ENCODE data around the gene PEX5. TPM values are rescaled to one million over a fixed set of nuclear protein-coding genes. Genes with fewer than 3 reads are reported as not detected.
"Not testable (repeated sequence)": the region's sequence is repeated elsewhere in the genome, so short reads cannot be mapped to it uniquely, and the experiment has no call there.

The PEX5 gene
- total RNA-seq, 1 donor from 2014 or later: 25.5 TPM

DNA sequence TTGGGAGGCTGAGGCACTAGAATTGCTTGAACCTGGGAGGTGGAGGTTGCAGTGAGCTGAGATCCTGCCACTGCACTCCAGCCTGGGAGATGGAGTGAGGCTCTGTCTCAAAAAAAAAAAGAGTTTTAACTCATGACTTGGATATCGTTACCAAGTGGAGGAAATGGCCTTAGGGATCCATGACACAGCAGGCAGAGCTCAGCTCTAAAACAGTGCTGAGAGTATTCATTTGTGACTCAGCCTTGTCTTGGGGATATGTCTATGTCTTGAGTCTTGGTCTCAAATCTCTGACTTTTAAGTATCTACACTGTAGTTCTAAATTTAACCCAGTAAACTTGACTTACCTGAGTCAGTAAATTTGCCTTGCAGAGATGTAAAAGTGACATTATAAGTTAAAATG lies 8.8 kb upstream of the PEX5 start:
- Mint-ChIP-seq H3K36me3 (ENCODE audit: low read depth) (no peaks in the 10 kb centered on the region), H3K27ac (ENCODE audit: unreplicated experiment) (no peak overlapping the region), H3K27me3 (ENCODE audit: low read depth) (peaks cover 14% of the 10 kb centered on the region), H3K9me3 (ENCODE audit: low read depth) (peaks cover 12% of the 10 kb centered on the region), H3K4me3 (ENCODE audit: unreplicated experiment) (no peak overlapping the region), H3K4me1 (ENCODE audit: low read depth) (no peaks in the 10 kb centered on the region)
- no peak for DNase-seq (ENCODE audit: low spot score)
- TF ChIP-seq, protein P1, sequence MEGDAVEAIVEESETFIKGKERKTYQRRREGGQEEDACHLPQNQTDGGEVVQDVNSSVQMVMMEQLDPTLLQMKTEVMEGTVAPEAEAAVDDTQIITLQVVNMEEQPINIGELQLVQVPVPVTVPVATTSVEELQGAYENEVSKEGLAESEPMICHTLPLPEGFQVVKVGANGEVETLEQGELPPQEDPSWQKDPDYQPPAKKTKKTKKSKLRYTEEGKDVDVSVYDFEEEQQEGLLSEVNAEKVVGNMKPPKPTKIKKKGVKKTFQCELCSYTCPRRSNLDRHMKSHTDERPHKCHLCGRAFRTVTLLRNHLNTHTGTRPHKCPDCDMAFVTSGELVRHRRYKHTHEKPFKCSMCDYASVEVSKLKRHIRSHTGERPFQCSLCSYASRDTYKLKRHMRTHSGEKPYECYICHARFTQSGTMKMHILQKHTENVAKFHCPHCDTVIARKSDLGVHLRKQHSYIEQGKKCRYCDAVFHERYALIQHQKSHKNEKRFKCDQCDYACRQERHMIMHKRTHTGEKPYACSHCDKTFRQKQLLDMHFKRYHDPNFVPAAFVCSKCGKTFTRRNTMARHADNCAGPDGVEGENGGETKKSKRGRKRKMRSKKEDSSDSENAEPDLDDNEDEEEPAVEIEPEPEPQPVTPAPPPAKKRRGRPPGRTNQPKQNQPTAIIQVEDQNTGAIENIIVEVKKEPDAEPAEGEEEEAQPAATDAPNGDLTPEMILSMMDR (IDR thresholded peaks at IDR 0.05): no peak

DNA sequence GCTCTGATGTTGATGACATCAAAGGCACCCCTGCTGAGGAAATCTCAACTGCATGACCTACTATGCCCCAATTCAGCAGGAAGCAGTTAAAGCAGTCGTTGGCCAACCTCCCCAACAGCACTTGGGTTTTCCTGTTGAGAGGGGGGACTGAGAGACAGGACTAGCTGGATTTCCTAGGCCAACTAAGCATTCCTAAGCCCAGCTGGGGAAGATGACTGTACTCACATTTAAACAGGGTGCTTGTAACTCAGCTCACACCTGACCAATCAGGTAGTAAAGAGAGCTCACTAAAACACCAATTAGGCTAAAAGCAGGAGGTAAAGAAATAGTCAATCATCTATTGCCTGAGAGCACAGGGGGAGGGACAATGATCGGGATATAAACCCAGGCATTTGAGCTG lies 3.4 kb upstream of the PEX5 start:
- H3K27ac Mint-ChIP-seq (ENCODE audit: unreplicated experiment); H3K4me3 Mint-ChIP-seq (ENCODE audit: unreplicated experiment); DNase-seq (ENCODE audit: low spot score); H3K36me3 Mint-ChIP-seq (ENCODE audit: low read depth); H3K27me3 Mint-ChIP-seq (ENCODE audit: low read depth); H3K9me3 Mint-ChIP-seq (ENCODE audit: low read depth): not testable (repeated sequence)
- peaks cover 24% of the 10 kb centered on the region for H3K4me1 Mint-ChIP-seq (ENCODE audit: low read depth)

DNA sequence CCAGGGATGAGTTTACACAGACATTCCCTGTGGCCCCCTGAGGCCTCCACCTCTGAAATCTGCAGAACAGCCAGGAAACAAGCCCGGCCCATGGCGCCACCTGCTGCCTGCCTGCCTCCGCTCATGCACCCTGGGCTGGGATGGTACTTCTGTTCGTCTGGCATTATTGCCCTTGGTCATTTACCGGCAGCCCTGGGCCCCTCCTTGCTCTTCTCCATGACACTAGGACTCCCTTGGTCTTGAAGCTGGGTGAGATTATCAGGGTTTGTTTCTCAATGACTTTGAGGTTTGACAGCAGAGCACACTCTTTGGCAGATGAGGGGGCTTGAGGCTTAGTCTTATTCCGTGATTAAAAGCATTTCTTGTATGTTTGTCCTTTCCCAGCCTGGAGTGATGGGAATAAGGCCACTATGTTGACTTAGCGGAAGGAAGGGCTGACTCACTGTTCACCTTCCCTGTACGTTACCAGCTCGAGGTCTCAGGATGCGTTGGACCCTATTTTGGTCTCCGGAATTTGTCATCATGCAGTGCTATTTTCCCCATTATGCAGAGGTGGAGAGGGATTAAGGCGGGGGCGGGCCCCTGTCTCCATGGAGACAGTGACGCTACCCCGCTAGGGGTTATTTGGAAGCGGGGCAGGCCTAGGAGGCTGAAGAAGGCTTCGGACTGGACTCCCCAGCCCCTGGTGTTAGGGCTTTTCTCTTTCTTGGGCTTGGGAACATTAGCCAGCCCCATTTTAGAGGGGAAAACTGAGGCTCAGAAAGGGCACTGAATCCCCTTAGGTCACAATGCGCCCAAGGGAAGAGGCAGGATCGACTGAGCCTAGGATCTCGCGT lies 706 bp upstream of the PEX5 start:
- no peaks in the 10 kb centered on the region for H3K27me3 Mint-ChIP-seq (ENCODE audit: low read depth)
- TF ChIP-seq, protein P1 (IDR thresholded peaks at IDR 0.05): peak; percentile 79
- peak overlapping the region; percentile 92 for H3K27ac Mint-ChIP-seq (ENCODE audit: unreplicated experiment)
- peak overlapping the region; percentile 85 for H3K4me3 Mint-ChIP-seq (ENCODE audit: unreplicated experiment)
- H3K9me3 Mint-ChIP-seq (ENCODE audit: low read depth): no peaks in the 10 kb centered on the region
- peaks cover 11% of the 10 kb centered on the region for H3K36me3 Mint-ChIP-seq (ENCODE audit: low read depth)
- peaks cover 26% of the 10 kb centered on the region for H3K4me1 Mint-ChIP-seq (ENCODE audit: low read depth)
- no peak for DNase-seq (ENCODE audit: low spot score)

- TF ChIP-seq, protein P1 (IDR thresholded peaks at IDR 0.05): no peak
- Mint-ChIP-seq H3K9me3 (ENCODE audit: low read depth) (no peaks in the 10 kb centered on the region), H3K27ac (ENCODE audit: unreplicated experiment) (no peak overlapping the region), H3K36me3 (ENCODE audit: low read depth) (peaks cover 20% of the 10 kb centered on the region), H3K27me3 (ENCODE audit: low read depth) (no peaks in the 10 kb centered on the region), H3K4me3 (ENCODE audit: unreplicated experiment) (peak overlapping the region; percentile 85), H3K4me1 (ENCODE audit: low read depth) (peaks cover 26% of the 10 kb centered on the region)
- no peak for DNase-seq (ENCODE audit: low spot score)
Measured at GRCh38 chr12:7190268-7191055, 976 bp downstream of the PEX5 start.

- Mint-ChIP-seq H3K4me1 (ENCODE audit: low read depth) (peaks cover 19% of the 10 kb centered on the region), H3K4me3 (ENCODE audit: unreplicated experiment) (no peak overlapping the region), H3K27me3 (ENCODE audit: low read depth) (no peaks in the 10 kb centered on the region), H3K27ac (ENCODE audit: unreplicated experiment) (no peak overlapping the region), H3K36me3 (ENCODE audit: low read depth) (peaks cover 21% of the 10 kb centered on the region), H3K9me3 (ENCODE audit: low read depth) (no peaks in the 10 kb centered on the region)
- no peak for DNase-seq (ENCODE audit: low spot score)
- TF ChIP-seq, protein P1 (IDR thresholded peaks at IDR 0.05): no peak
Measured at GRCh38 chr12:7193674-7194073, 4.2 kb downstream of the PEX5 start.
